ENCODE measurements around the gene ZNF579. TPM values are rescaled to one million over a fixed set of nuclear protein-coding genes. Genes with fewer than 3 reads are reported as not detected.

Gene ZNF579
- total RNA-seq, 1 experiment from 2014 or later: 13.5 TPM

GRCh38 chr19:55542292-55542855, 38.3 kb downstream of the ZNF579 start:
- H3K4me3 ChIP-seq (ENCODE audit: low read length): no peak overlapping the region
- intact Hi-C loops (cut with micrococcal nuclease): no loop called here
- BruUV-seq (replicated peaks): no TSS peak
- no peak for TF ChIP-seq EZH2phosphoT487 (IDR thresholded peaks at IDR 0.05; ENCODE audit: borderline replicate concordance, low read length)
- TF ChIP-seq CTCF (conservative IDR thresholded peaks at IDR 0.05; ENCODE audit: low read depth, low read length): no peak
- TF ChIP-seq EZH2 (IDR thresholded peaks at IDR 0.05; ENCODE audit: low read length, unreplicated experiment): no peak
- no peaks in the 10 kb centered on the region for H3K9me3 ChIP-seq (ENCODE audit: low read length)
- CTCF ChIA-PET: no interaction called here
- H3K4me2 ChIP-seq (ENCODE audit: low read length): no peak overlapping the region
- POLR2A ChIA-PET (ENCODE audit: unreplicated experiment): no interaction called here
- no peak overlapping the region for H2AFZ ChIP-seq (ENCODE audit: low read length)
- DNase-seq (no peak), ATAC-seq (no peak)
- H3K9me2 ChIP-seq (replicated peaks; ENCODE audit: low read length): no peaks in the 10 kb centered on the region
- no peak overlapping the region for H3K27ac ChIP-seq (ENCODE audit: low read length)
- H3F3A ChIP-seq (ENCODE audit: low read length, unreplicated experiment): no peaks in the 10 kb centered on the region
- no peaks in the 10 kb centered on the region for H3K79me2 ChIP-seq (ENCODE audit: low read length)
- H3K4me1 ChIP-seq (ENCODE audit: insufficient read depth, low read length): peaks cover 25% of the 10 kb centered on the region
- H3K9ac ChIP-seq (ENCODE audit: low read length): no peak overlapping the region
- no peaks in the 10 kb centered on the region for H4K20me1 ChIP-seq (ENCODE audit: low read length)
- H3K27me3 ChIP-seq (ENCODE audit: low read length): no peaks in the 10 kb centered on the region
- H3K36me3 ChIP-seq (ENCODE audit: low read depth, low read length): no peaks in the 10 kb centered on the region

- Histone ChIP-seq H3K79me2 (ENCODE audit: low read length) (no peaks in the 10 kb centered on the region), H3K36me3 (ENCODE audit: low read depth, low read length) (no peaks in the 10 kb centered on the region), H3K4me3 (ENCODE audit: low read length) (no peak overlapping the region), H3K4me2 (ENCODE audit: low read length) (no peak overlapping the region), H3K9me3 (ENCODE audit: low read length) (no peaks in the 10 kb centered on the region), H3K9me2 (replicated peaks; ENCODE audit: low read length) (no peaks in the 10 kb centered on the region), H3K9ac (ENCODE audit: low read length) (no peak overlapping the region), H3K27ac (ENCODE audit: low read length) (no peak overlapping the region), H2AFZ (ENCODE audit: low read length) (no peak overlapping the region), H3K4me1 (ENCODE audit: insufficient read depth, low read length) (peaks cover 12% of the 10 kb centered on the region), H3K27me3 (ENCODE audit: low read length) (no peaks in the 10 kb centered on the region), H4K20me1 (ENCODE audit: low read length) (no peaks in the 10 kb centered on the region), H3F3A (ENCODE audit: low read length, unreplicated experiment) (no peaks in the 10 kb centered on the region)
- DNase-seq (no peak), ATAC-seq (no peak)
- ChIA-PET CTCF (no interaction called here), POLR2A (ENCODE audit: unreplicated experiment) (interaction anchor here (0.6 kb wide), 1 partner anchor 58 kb away, joined by 3 read pairs; the partner anchor contains the start of gene FIZ1)
- no TSS peak for BruUV-seq (replicated peaks)
- no peak for TF ChIP-seq EZH2 (IDR thresholded peaks at IDR 0.05; ENCODE audit: low read length, unreplicated experiment)
- TF ChIP-seq CTCF (conservative IDR thresholded peaks at IDR 0.05; ENCODE audit: low read depth, low read length): no peak
- TF ChIP-seq EZH2phosphoT487 (IDR thresholded peaks at IDR 0.05; ENCODE audit: borderline replicate concordance, low read length): no peak
- intact Hi-C loops (cut with micrococcal nuclease): no loop called here
Measured at GRCh38 chr19:55541091-55541490, 39.6 kb downstream of the ZNF579 start.

- Histone ChIP-seq H3K4me3 (ENCODE audit: low read length) (no peak overlapping the region), H3K4me2 (ENCODE audit: low read length) (no peak overlapping the region), H3K27me3 (ENCODE audit: low read length) (no peaks in the 10 kb centered on the region), H3K9ac (ENCODE audit: low read length) (no peak overlapping the region), H3K36me3 (ENCODE audit: low read depth, low read length) (no peaks in the 10 kb centered on the region), H3K79me2 (ENCODE audit: low read length) (no peaks in the 10 kb centered on the region), H3K9me2 (replicated peaks; ENCODE audit: low read length) (no peaks in the 10 kb centered on the region), H3K9me3 (ENCODE audit: low read length) (no peaks in the 10 kb centered on the region), H3F3A (ENCODE audit: low read length, unreplicated experiment) (no peaks in the 10 kb centered on the region), H3K4me1 (ENCODE audit: insufficient read depth, low read length) (peaks cover 10% of the 10 kb centered on the region), H4K20me1 (ENCODE audit: low read length) (no peaks in the 10 kb centered on the region), H2AFZ (ENCODE audit: low read length) (no peak overlapping the region), H3K27ac (ENCODE audit: low read length) (no peak overlapping the region)
- intact Hi-C loops (cut with micrococcal nuclease): no loop called here
- ChIA-PET CTCF (no interaction called here), POLR2A (ENCODE audit: unreplicated experiment) (no interaction called here)
- DNase-seq: no peak
- ATAC-seq: no peak
- no TSS peak for BruUV-seq (replicated peaks)
- TF ChIP-seq EZH2 (IDR thresholded peaks at IDR 0.05; ENCODE audit: low read length, unreplicated experiment) (no peak), CTCF (conservative IDR thresholded peaks at IDR 0.05; ENCODE audit: low read depth, low read length) (no peak), EZH2phosphoT487 (IDR thresholded peaks at IDR 0.05; ENCODE audit: borderline replicate concordance, low read length) (no peak)
Measured at GRCh38 chr19:55540619-55541018, 40.0 kb downstream of the ZNF579 start.
